Psoas muscle (tissue), 8 donors: Measurements from ENCODE around the gene CIPC. TPM values are rescaled to one million over a fixed set of nuclear protein-coding genes. Genes with fewer than 3 reads are reported as not detected.

Source experiments
- ATAC-seq, 4 donors: fragments of 200-7000 bp; cut with Tn5 transposase; one replicate each; pipeline ENCODE4 v1.9.1; 2020; ENCODE audit warnings: moderate library complexity in 3 of 4, mild to moderate bottlenecking in 2 of 4
- DNase-seq, 2 donors: peaks; one replicate each; pipeline ENCODE4 v3.0.0-alpha.2; 2020
- H3K27ac ChIP-seq: fragments of 200-600 bp; one replicate; pipeline ENCODE4 v1.8.0; 2022
- H3K27me3 ChIP-seq, 3 donors: fragments of 200-600 bp in 1 of 3; one replicate each; pipeline versions ENCODE4 v1.6.1 to v1.8.0; 2013 to 2022; ENCODE audit warnings: low read length in 2 of 3, mild to moderate bottlenecking in 2 of 3, moderate library complexity in 1 of 3; ENCODE audit not compliant: insufficient read depth in 3 of 3
- H3K36me3 ChIP-seq, 2 donors: fragments of 200-600 bp in 1 of 2; one replicate each; pipeline versions ENCODE4 v1.6.1 to v1.8.0; 2013 to 2022; ENCODE audit warnings: low read depth in 1 of 2, mild to moderate bottlenecking in 1 of 2, moderate library complexity in 1 of 2; ENCODE audit not compliant: insufficient read depth in 1 of 2
- H3K4me1 ChIP-seq: fragments of 200-600 bp; one replicate; pipeline ENCODE4 v1.8.0; 2022
- H3K4me3 ChIP-seq: fragments of 200-600 bp; one replicate; pipeline ENCODE4 v1.8.0; 2022; ENCODE audit warnings: mild to moderate bottlenecking
- H3K9me3 ChIP-seq: fragments of 200-600 bp; one replicate; pipeline ENCODE4 v1.8.0; 2022
- WGBS, 3 donors: extraction: QIAGEN DNeasy Blood & Tissue Kit; methylation state at CpG; one replicate each; pipeline versions ENCODE4 v1.1.6 to v1.1.7; 2013; 5-methylcytosine and 5-hydroxymethylcytosine counted together
- intact Hi-C, 2 donors: fragments of 100-400 bp; cut with DNase I; formaldehyde crosslinking; loops; one replicate each; pipeline versions ENCODE4 v1.11.0 to v1.14.2; 2022
- polyA plus RNA-seq, 3 donors: library from polyadenylated mRNA; stranded (reverse); fragments of 200-250 nt; gene quantifications; one replicate each; pipeline ENCODE4 v1.2.3, GENCODE V29; 2013
- total RNA-seq, 4 donors: library from RNA; stranded (reverse); fragmentation: NEBNext Ultra II Directional in 2 of 4; extraction: Animal tissue kit (Norgen Biotek cat#: 25700) in 2 of 4; gene quantifications; one replicate each; pipeline versions ENCODE4 v1.2.1 to v1.2.4, GENCODE V29; 2021 to 2023
- TF ChIP-seq, protein P1 (sequence below): fragments of 200-600 bp; IDR thresholded peaks from one replicate; pipeline ENCODE4 v1.8.0; 2022; ENCODE audit warnings: antibody characterized with exemption
- donor health status: healthy with polysubstance abuse.
- donor health status: DM: no; HTN: no; CAD: no; lungs with moderate emphysema.
- donor health status: Bipolar disorder and iron deficiency.
- donor health status: healthy.
- donor health status: DM: yes; HTN: yes; CAD: no.
- donor health status: DM: no; HTN: no; CAD: no.
- donor health status: DM: no; HTN: no; CAD: no.
- donor health status: DM: yes; HTN: yes; CAD: no.

The CIPC gene
- total and polyA plus RNA-seq, 7 donors = 23.1 to 133 (median 101) TPM

DNA sequence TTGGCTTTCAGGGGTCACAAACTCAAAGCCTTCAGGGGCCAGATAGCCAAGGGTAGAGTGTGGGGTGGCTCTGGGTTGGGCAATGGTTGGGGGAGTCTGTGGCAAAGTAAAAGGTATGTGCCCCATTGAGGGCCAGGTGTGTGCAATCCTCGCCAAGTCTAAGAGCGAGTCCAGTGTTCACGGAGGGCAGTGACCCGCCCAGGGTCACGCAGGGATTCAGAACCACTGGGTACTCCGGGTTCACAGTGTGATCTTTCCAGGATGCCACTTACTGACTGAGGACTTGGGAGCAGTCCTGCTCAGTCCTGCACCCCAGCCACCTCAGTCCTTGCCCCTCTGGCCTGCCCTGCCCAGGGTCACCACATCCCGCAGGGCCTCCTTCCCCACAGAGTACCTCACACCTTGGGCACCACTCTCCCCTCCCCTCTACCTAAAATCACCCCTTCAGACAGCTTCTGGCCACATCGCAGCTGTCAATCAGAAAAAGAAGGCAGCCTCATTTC is 27.8 kb downstream of the CIPC start:
- H3K27ac ChIP-seq = no peak overlapping the region
- H3K9me3 ChIP-seq = no peaks in the 10 kb centered on the region
- peaks cover 0 to 8% of the 10 kb centered on the region in 2 donors for H3K36me3 ChIP-seq
- TF ChIP-seq, protein P1, sequence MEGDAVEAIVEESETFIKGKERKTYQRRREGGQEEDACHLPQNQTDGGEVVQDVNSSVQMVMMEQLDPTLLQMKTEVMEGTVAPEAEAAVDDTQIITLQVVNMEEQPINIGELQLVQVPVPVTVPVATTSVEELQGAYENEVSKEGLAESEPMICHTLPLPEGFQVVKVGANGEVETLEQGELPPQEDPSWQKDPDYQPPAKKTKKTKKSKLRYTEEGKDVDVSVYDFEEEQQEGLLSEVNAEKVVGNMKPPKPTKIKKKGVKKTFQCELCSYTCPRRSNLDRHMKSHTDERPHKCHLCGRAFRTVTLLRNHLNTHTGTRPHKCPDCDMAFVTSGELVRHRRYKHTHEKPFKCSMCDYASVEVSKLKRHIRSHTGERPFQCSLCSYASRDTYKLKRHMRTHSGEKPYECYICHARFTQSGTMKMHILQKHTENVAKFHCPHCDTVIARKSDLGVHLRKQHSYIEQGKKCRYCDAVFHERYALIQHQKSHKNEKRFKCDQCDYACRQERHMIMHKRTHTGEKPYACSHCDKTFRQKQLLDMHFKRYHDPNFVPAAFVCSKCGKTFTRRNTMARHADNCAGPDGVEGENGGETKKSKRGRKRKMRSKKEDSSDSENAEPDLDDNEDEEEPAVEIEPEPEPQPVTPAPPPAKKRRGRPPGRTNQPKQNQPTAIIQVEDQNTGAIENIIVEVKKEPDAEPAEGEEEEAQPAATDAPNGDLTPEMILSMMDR = no peak
- no peak overlapping the region for H3K4me3 ChIP-seq
- WGBS, 3 donors = 86 to 94% (median 90%) methylated on average over 8 of the region's 8 CpGs
- DNase-seq = no peak
- intact Hi-C loops = no loop called here
- H3K4me1 ChIP-seq = peaks cover 34% of the 10 kb centered on the region
- ATAC-seq = no peak
- H3K27me3 ChIP-seq = no peaks in the 10 kb centered on the region

DNA sequence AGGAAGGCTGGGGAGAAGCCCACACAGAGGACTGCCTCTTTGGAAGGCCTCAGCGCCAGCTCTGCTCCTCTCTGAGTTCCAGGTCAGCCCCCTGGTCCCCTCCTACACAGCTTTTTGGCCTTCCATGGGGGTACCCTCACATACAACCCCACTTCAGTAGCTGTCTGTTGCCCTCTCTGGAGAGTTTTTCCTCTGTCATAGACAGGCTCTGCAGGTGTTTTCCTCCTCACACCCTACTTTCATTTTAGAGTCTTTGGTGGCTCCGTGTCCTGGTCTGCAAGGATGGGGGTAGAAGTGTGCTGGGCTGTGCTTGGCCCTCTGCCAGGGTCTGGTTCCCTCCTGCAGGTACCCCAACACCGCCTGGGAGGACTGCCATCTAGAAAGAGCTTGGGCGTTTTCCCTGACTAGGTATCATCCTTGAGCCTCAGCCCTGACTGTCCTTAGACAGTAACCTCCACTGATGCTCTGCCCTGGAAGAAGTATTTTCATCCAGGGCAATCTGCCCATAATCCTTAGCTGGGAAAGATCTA is 28.5 kb downstream of the CIPC start:
- ATAC-seq = no peak
- peaks cover 0 to 2% of the 10 kb centered on the region in 2 donors for H3K36me3 ChIP-seq
- DNase-seq = no peak
- no peaks in the 10 kb centered on the region for H3K9me3 ChIP-seq
- intact Hi-C loops = no loop called here
- H3K27ac ChIP-seq = no peak overlapping the region
- H3K4me1 ChIP-seq = peaks cover 28% of the 10 kb centered on the region
- WGBS, 3 donors = 85 to 87% (median 87%) methylated on average over 4 of the region's 4 CpGs
- H3K4me3 ChIP-seq = no peak overlapping the region
- no peaks in the 10 kb centered on the region for H3K27me3 ChIP-seq
- TF ChIP-seq, protein P1 = no peak

DNA sequence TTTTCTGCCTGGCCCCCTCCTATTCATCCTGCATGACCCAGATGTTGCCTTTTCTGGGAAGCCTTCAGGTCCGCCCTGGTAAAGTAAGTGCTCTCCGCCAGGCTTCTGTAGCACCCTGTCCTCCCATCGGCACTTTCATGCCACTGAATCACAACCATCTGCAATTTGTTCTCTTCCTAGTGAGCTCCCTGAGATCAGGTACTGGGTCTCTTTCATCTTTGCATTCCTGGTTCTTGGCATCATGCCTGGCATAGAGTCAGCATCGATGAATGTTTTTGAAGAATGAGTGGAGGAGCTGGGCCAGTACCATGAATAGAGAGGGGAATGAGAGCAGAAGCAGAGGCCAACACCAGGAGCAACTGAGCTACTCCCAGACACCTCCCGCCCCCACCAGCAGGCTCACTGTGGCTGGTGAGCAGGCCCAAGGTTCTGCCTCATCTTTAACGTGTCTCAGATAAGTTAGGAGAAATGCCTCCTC is 30.4 kb downstream of the CIPC start:
- H3K27me3 ChIP-seq = peaks cover 0 to 12% (median 0%) of the 10 kb centered on the region in 3 donors
- no peaks in the 10 kb centered on the region for H3K36me3 ChIP-seq
- 69 to 79% (median 71%) methylated on average over 6 of the region's 6 CpGs for WGBS, 3 donors
- H3K27ac ChIP-seq = no peak overlapping the region
- TF ChIP-seq, protein P1 = no peak
- no peak overlapping the region for H3K4me3 ChIP-seq
- no peak for ATAC-seq
- no peak for DNase-seq
- H3K9me3 ChIP-seq = no peaks in the 10 kb centered on the region
- peaks cover 9% of the 10 kb centered on the region for H3K4me1 ChIP-seq
- intact Hi-C loops = no loop called here

DNA sequence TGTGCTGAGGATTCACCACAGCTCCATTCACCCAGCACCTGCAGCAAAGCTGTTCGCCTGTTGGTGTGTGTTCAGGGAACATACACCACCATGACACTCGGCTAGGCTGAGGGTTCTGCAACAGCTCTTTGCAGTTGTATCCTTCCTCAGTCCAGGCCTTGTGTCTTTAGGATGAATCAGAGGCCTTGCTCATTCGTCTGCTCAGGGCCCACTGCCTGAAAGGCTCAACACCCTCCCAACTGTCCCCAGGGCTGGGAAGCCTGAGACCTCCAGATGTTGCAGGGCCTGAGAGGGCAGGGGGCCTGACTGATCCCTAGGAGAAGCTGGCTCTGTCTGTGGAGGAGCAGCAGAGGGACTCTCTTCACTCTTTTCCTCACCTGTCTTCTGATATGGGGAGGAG is 32.3 kb downstream of the CIPC start:
- intact Hi-C loops = no loop called here
- no peak overlapping the region for H3K4me3 ChIP-seq
- H3K27me3 ChIP-seq = peaks cover 0 to 14% (median 0%) of the 10 kb centered on the region in 3 donors
- no peak for DNase-seq
- no peaks in the 10 kb centered on the region for H3K4me1 ChIP-seq
- H3K9me3 ChIP-seq = no peaks in the 10 kb centered on the region
- TF ChIP-seq, protein P1 = no peak
- WGBS, 3 donors = 56 to 67% (median 63%) methylated on average over 3 of the region's 3 CpGs
- no peak for ATAC-seq
- no peaks in the 10 kb centered on the region for H3K36me3 ChIP-seq
- no peak overlapping the region for H3K27ac ChIP-seq

DNA sequence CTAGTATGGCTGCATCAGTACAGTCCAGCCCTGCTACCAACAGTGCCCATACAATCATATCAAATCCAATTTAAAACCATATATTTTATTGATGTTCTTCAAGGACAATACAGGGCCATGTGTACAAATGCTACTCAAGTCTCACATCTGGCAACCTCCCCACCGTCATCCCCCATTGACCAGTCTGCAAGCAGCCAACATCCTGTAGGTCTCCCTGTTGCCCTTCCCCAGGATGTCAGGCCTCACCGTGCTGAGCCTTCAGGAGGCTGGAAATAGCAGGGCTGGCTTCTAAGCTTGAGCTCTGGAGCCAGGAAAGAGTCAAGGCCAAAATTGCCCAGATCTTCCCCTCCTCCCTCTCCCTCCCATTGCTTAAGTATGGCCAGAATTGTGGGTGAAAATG is 33.1 kb downstream of the CIPC start:
- ATAC-seq = no peak
- Histone ChIP-seq H3K27me3 (peaks cover 0 to 18% (median 0%) of the 10 kb centered on the region in 3 donors), H3K9me3 (no peaks in the 10 kb centered on the region), H3K4me3 (no peak overlapping the region), H3K36me3 (no peaks in the 10 kb centered on the region), H3K27ac (no peak overlapping the region), H3K4me1 (no peaks in the 10 kb centered on the region)
- TF ChIP-seq, protein P1 = no peak
- intact Hi-C loops = no loop called here
- WGBS, 3 donors = 53 to 60% (median 57%) methylated on average over 2 of the region's 2 CpGs
- no peak for DNase-seq
